Suppressor macrophage (primary cell): Measurements from ENCODE around the gene COL8A1.

Experiments
- DNase-seq, 4 experiments: peaks; one replicate each; pipeline ENCODE4 v3.0.0-alpha.2; 2020 to 2022

Gene COL8A1

GRCh38 chr3:99761415-99762165, 123.2 kb downstream of the COL8A1 start:
- DNase-seq = no peak

- DNase-seq = no peak
Measured at GRCh38 chr3:99762901-99763300, 124.5 kb downstream of the COL8A1 start.

- no peak for DNase-seq
Measured at GRCh38 chr3:99764377-99764776, 126.0 kb downstream of the COL8A1 start.

GRCh38 chr3:99765042-99765942, 126.9 kb downstream of the COL8A1 start:
- DNase-seq = no peak

GRCh38 chr3:99767291-99767690, 128.9 kb downstream of the COL8A1 start:
- no peak for DNase-seq

GRCh38 chr3:99768126-99768525, 129.7 kb downstream of the COL8A1 start:
- DNase-seq = no peak

- no peak for DNase-seq
Measured at GRCh38 chr3:99768808-99769501, 130.6 kb downstream of the COL8A1 start.

GRCh38 chr3:99772171-99772570, 133.8 kb downstream of the COL8A1 start:
- no peak for DNase-seq

- no peak for DNase-seq
Measured at GRCh38 chr3:99772671-99773070, 134.3 kb downstream of the COL8A1 start.

- no peak for DNase-seq
Measured at GRCh38 chr3:99774467-99774866, 136.1 kb downstream of the COL8A1 start.

GRCh38 chr3:99776516-99777209, 138.3 kb downstream of the COL8A1 start:
- DNase-seq = no peak

- DNase-seq = no peak
Measured at GRCh38 chr3:99777210-99777549, 138.8 kb downstream of the COL8A1 start.

GRCh38 chr3:99777708-99778107, 139.3 kb downstream of the COL8A1 start:
- no peak for DNase-seq

GRCh38 chr3:99780749-99781148, 142.4 kb downstream of the COL8A1 start:
- no peak for DNase-seq

- DNase-seq = no peak
Measured at GRCh38 chr3:99781761-99782160, 143.4 kb downstream of the COL8A1 start.

GRCh38 chr3:99783011-99783573, 144.7 kb downstream of the COL8A1 start:
- no peak for DNase-seq

- DNase-seq = peak; percentile 8 to 36 (median 24)
Measured at GRCh38 chr3:99789011-99789721, 150.8 kb downstream of the COL8A1 start.

GRCh38 chr3:99794485-99794884, 156.1 kb downstream of the COL8A1 start:
- DNase-seq = no peak

GRCh38 chr3:99795573-99795972, 157.2 kb downstream of the COL8A1 start:
- DNase-seq = no peak

- no peak for DNase-seq
Measured at GRCh38 chr3:99799422-99799821, 161.0 kb downstream of the COL8A1 start.

GRCh38 chr3:99803297-99803696, 164.9 kb downstream of the COL8A1 start:
- DNase-seq = no peak

- DNase-seq = no peak
Measured at GRCh38 chr3:99805160-99805559, 166.8 kb downstream of the COL8A1 start.
